IMR-90 (cell line): Measurements from ENCODE around the gene CAMK2G.

Experiments used
- BHLHE40 ChIP-seq: fragments of 150-350 bp; IDR thresholded peaks from 2 replicates; pipeline ENCODE4 v1.6.1; 2016; ENCODE audit warnings: mild to moderate bottlenecking, low read depth, low read length
- CEBPB ChIP-seq: IDR thresholded peaks from 2 replicates; pipeline ENCODE4 v1.6.1; 2012; ENCODE audit warnings: low read depth, low read length, improper control_type of control experiment
- FOS ChIP-seq: fragments of 150-350 bp; IDR thresholded peaks from 2 replicates; pipeline ENCODE4 v1.6.1; 2016; ENCODE audit warnings: low read depth, low read length
- MAZ ChIP-seq: IDR thresholded peaks from 2 replicates; pipeline ENCODE4 v1.6.1; 2012; ENCODE audit warnings: low read depth, mild to moderate bottlenecking, low read length, improper control_type of control experiment, moderate library complexity, borderline replicate concordance
- MXI1 ChIP-seq: IDR thresholded peaks from 2 replicates; pipeline ENCODE4 v1.6.1; 2012; ENCODE audit warnings: low read depth, mild to moderate bottlenecking, low read length, moderate library complexity, borderline replicate concordance
- NFE2L2 ChIP-seq: fragments of 150-350 bp; IDR thresholded peaks from 2 replicates; pipeline ENCODE4 v1.6.1; 2016; ENCODE audit warnings: low read depth, mild to moderate bottlenecking, low read length
- POLR2A ChIP-seq: IDR thresholded peaks from 2 replicates; pipeline ENCODE4 v1.6.1; 2012; ENCODE audit warnings: mild to moderate bottlenecking, low read depth, low read length
- RAD21 ChIP-seq: IDR thresholded peaks from 2 replicates; pipeline ENCODE4 v1.6.1; 2012; ENCODE audit warnings: low read length, improper control_type of control experiment
- RFX5 ChIP-seq: IDR thresholded peaks from 2 replicates; pipeline ENCODE4 v1.8.0; 2012; ENCODE audit warnings: low read depth, mild to moderate bottlenecking, low read length, moderate library complexity
- TF ChIP-seq, protein P1 (sequence below): conservative IDR thresholded peaks from 2 replicates; pipeline ENCODE4 v1.5.1; 2012; ENCODE audit warnings: mild to moderate bottlenecking, low read depth, low read length, improper control_type of control experiment

DNA sequence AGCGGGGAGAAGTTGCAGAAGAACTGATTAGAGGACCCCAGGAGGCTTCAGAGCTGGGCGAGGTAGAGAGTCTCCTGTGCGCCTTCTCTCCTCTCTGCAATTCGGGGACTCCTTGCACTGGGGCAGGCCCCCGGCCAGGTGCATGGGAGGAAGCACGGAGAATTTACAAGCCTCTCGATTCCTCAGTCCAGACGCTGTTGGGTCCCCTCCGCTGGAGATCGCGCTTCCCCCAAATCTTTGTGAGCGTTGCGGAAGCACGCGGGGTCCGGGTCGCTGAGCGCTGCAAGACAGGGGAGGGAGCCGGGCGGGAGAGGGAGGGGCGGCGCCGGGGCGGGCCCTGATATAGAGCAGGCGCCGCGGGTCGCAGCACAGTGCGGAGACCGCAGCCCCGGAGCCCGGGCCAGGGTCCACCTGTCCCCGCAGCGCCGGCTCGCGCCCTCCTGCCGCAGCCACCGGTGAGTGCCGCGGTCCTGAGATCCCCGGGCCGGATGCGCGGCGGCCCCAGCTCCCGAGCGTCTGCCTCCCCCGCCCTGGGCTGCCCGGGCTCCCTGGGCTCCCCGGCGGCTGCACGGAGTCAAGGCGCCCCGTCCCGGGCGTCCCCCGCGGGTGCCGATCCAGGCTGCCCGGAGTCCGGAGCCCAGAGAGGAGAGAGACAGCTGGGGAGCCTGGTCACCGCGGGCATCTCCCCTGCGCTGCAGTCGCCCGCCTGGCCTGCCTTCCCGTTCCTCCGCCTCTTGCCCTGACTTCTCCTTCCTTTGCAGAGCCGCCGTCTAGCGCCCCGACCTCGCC is 36.6 kb upstream of the CAMK2G start, which contains the start of gene PLAU:
- TF ChIP-seq, protein P1, sequence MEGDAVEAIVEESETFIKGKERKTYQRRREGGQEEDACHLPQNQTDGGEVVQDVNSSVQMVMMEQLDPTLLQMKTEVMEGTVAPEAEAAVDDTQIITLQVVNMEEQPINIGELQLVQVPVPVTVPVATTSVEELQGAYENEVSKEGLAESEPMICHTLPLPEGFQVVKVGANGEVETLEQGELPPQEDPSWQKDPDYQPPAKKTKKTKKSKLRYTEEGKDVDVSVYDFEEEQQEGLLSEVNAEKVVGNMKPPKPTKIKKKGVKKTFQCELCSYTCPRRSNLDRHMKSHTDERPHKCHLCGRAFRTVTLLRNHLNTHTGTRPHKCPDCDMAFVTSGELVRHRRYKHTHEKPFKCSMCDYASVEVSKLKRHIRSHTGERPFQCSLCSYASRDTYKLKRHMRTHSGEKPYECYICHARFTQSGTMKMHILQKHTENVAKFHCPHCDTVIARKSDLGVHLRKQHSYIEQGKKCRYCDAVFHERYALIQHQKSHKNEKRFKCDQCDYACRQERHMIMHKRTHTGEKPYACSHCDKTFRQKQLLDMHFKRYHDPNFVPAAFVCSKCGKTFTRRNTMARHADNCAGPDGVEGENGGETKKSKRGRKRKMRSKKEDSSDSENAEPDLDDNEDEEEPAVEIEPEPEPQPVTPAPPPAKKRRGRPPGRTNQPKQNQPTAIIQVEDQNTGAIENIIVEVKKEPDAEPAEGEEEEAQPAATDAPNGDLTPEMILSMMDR = no peak
- no peak for TF ChIP-seq CEBPB
- TF ChIP-seq FOS = no peak
- TF ChIP-seq MAZ = peak; percentile 52; the same call in 1 of the 2 replicates
- TF ChIP-seq RFX5 = no peak
- no peak for TF ChIP-seq BHLHE40
- peak; percentile 94 for TF ChIP-seq POLR2A
- TF ChIP-seq MXI1 = no peak
- no peak for TF ChIP-seq RAD21
- TF ChIP-seq NFE2L2 = no peak
